DND-41 (cell line): ENCODE measurements around the gene ARHGAP25.

ENCODE experiments used
- ATAC-seq: fragments of 200-7000 bp; cut with Tn5 transposase; 3 replicates; pipeline ENCODE4 v1.9.1; 2021; ENCODE audit warnings: low read depth; ENCODE audit not compliant: insufficient read depth
- DNase-seq: peaks from one replicate; pipeline ENCODE4 v3.0.0-alpha.2; 2020
- H2AFZ ChIP-seq: 2 replicates; pipeline ENCODE4 v1.6.0; 2012; ENCODE audit warnings: low read depth, low read length
- H3K27ac ChIP-seq: 2 replicates; pipeline ENCODE4 v1.5.1; 2012; ENCODE audit warnings: low read length, inconsistent platforms
- H3K27me3 ChIP-seq: fragments of 200-600 bp; sonication (generic); 2 replicates; pipeline ENCODE4 v1.6.0; 2012; ENCODE audit warnings: low read length, mild to moderate bottlenecking, inconsistent platforms; ENCODE audit not compliant: insufficient read depth, poor library complexity
- H3K36me3 ChIP-seq: 2 replicates; pipeline ENCODE4 v1.5.1; 2012; ENCODE audit warnings: low read length, inconsistent platforms; ENCODE audit not compliant: insufficient read depth
- H3K4me1 ChIP-seq: 2 replicates; pipeline ENCODE4 v1.5.1; 2012; ENCODE audit warnings: mild to moderate bottlenecking, low read length; ENCODE audit not compliant: insufficient read depth
- H3K4me2 ChIP-seq: 2 replicates; pipeline ENCODE4 v1.6.0; 2012; ENCODE audit warnings: mild to moderate bottlenecking, moderate library complexity, low read length, inconsistent platforms; ENCODE audit not compliant: insufficient read depth
- H3K4me3 ChIP-seq, 2 experiments: fragments of 200-600 bp in 1 of 2; shearing (Covaris generic) in 1 of 2; 2 replicates each; pipeline ENCODE4 v1.5.1; 2012 to 2016; ENCODE audit warnings: inconsistent platforms in 2 of 2, low read length in 2 of 2, mild to moderate bottlenecking in 2 of 2, low read depth in 1 of 2, moderate library complexity in 1 of 2
- H3K79me2 ChIP-seq: 2 replicates; pipeline ENCODE4 v1.6.0; 2012; ENCODE audit warnings: low read length, inconsistent platforms; ENCODE audit not compliant: insufficient read depth
- H3K9ac ChIP-seq: 2 replicates; pipeline ENCODE4 v1.6.0; 2012; ENCODE audit warnings: low read depth, mild to moderate bottlenecking, inconsistent platforms, low read length, moderate library complexity
- H3K9me3 ChIP-seq: 2 replicates; pipeline ENCODE4 v1.5.1; 2012; ENCODE audit warnings: low read length, moderate library complexity, mild to moderate bottlenecking, inconsistent platforms; ENCODE audit not compliant: insufficient read depth, severe bottlenecking
- H4K20me1 ChIP-seq: 2 replicates; pipeline ENCODE4 v1.6.0; 2012; ENCODE audit warnings: low read length; ENCODE audit not compliant: insufficient read depth
- EZH2 ChIP-seq: IDR thresholded peaks from 3 replicates; pipeline ENCODE4 v1.6.1; 2012; ENCODE audit warnings: borderline replicate concordance, low read depth, mild to moderate bottlenecking, moderate library complexity, low read length, inconsistent platforms; ENCODE audit not compliant: severe bottlenecking
- TF ChIP-seq, protein P1 (sequence below): IDR thresholded peaks from 2 replicates; pipeline ENCODE4 v1.5.1; 2012; ENCODE audit warnings: borderline replicate concordance, low read length, moderate library complexity, mild to moderate bottlenecking; ENCODE audit not compliant: poor library complexity, severe bottlenecking; ENCODE audit errors: extremely low read depth

The ARHGAP25 gene

GRCh38 chr2:68863996-68864395, 129.4 kb downstream of the ARHGAP25 start:
- no peaks in the 10 kb centered on the region for H3K4me1 ChIP-seq
- DNase-seq = no peak
- H3K79me2 ChIP-seq = no peaks in the 10 kb centered on the region
- no peaks in the 10 kb centered on the region for H3K9me3 ChIP-seq
- H3K4me3 ChIP-seq = no peak overlapping the region
- H3K27me3 ChIP-seq = no peaks in the 10 kb centered on the region
- H3K36me3 ChIP-seq = no peaks in the 10 kb centered on the region
- H3K9ac ChIP-seq = no peak overlapping the region
- no peaks in the 10 kb centered on the region for H4K20me1 ChIP-seq
- no peak overlapping the region for H3K27ac ChIP-seq
- H3K4me2 ChIP-seq = no peak overlapping the region
- H2AFZ ChIP-seq = no peak overlapping the region
- ATAC-seq = no peak
- TF ChIP-seq, protein P1, sequence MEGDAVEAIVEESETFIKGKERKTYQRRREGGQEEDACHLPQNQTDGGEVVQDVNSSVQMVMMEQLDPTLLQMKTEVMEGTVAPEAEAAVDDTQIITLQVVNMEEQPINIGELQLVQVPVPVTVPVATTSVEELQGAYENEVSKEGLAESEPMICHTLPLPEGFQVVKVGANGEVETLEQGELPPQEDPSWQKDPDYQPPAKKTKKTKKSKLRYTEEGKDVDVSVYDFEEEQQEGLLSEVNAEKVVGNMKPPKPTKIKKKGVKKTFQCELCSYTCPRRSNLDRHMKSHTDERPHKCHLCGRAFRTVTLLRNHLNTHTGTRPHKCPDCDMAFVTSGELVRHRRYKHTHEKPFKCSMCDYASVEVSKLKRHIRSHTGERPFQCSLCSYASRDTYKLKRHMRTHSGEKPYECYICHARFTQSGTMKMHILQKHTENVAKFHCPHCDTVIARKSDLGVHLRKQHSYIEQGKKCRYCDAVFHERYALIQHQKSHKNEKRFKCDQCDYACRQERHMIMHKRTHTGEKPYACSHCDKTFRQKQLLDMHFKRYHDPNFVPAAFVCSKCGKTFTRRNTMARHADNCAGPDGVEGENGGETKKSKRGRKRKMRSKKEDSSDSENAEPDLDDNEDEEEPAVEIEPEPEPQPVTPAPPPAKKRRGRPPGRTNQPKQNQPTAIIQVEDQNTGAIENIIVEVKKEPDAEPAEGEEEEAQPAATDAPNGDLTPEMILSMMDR = no peak
- no peak for TF ChIP-seq EZH2

DNA sequence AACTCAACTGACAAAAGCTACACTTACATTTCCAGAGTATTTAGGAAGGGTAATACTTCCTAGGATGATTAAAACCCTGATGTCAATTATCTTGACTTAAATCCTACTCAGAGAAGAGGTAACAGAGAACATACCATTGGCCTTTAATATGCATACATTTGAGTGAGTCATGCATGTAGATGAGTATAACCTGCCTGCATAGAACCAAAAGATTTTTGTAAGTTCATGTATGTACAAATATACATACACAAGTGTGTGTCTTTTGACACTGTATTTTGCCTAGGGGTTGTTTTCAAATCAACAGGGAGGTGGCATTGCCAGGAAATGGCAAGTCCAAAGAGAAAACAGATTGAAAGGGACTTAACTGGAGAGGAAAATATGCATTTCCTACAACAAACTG, 130.5 kb downstream of the ARHGAP25 start:
- H3K27ac ChIP-seq = no peak overlapping the region
- H3K36me3 ChIP-seq = no peaks in the 10 kb centered on the region
- no peaks in the 10 kb centered on the region for H3K9me3 ChIP-seq
- no peaks in the 10 kb centered on the region for H4K20me1 ChIP-seq
- no peaks in the 10 kb centered on the region for H3K79me2 ChIP-seq
- H3K4me1 ChIP-seq = no peaks in the 10 kb centered on the region
- no peak for ATAC-seq
- DNase-seq = no peak
- H3K4me3 ChIP-seq = no peak overlapping the region
- no peak overlapping the region for H3K4me2 ChIP-seq
- H3K9ac ChIP-seq = no peak overlapping the region
- H3K27me3 ChIP-seq = no peaks in the 10 kb centered on the region
- no peak overlapping the region for H2AFZ ChIP-seq
- no peak for TF ChIP-seq EZH2
- TF ChIP-seq, protein P1 = no peak

GRCh38 chr2:68870215-68870614, 135.6 kb downstream of the ARHGAP25 start:
- Histone ChIP-seq H3K4me3 (no peak overlapping the region), H3K9me3 (no peaks in the 10 kb centered on the region), H4K20me1 (no peaks in the 10 kb centered on the region), H3K36me3 (no peaks in the 10 kb centered on the region), H3K27ac (no peak overlapping the region), H3K4me1 (no peaks in the 10 kb centered on the region), H3K4me2 (no peak overlapping the region), H3K79me2 (no peaks in the 10 kb centered on the region), H2AFZ (no peak overlapping the region), H3K9ac (no peak overlapping the region), H3K27me3 (no peaks in the 10 kb centered on the region)
- TF ChIP-seq EZH2 = no peak
- TF ChIP-seq, protein P1 = no peak
- ATAC-seq = no peak
- no peak for DNase-seq

- DNase-seq (no peak), ATAC-seq (no peak)
- no peak for TF ChIP-seq EZH2
- TF ChIP-seq, protein P1 = no peak
- Histone ChIP-seq H3K79me2 (no peaks in the 10 kb centered on the region), H3K9me3 (no peaks in the 10 kb centered on the region), H3K36me3 (no peaks in the 10 kb centered on the region), H4K20me1 (no peaks in the 10 kb centered on the region), H2AFZ (no peak within 1 kb of the TSS), H3K4me2 (no peak within 1 kb of the TSS), H3K4me3 (no peak within 1 kb of the TSS), H3K27me3 (no peaks in the 10 kb centered on the region), H3K4me1 (no peaks in the 10 kb centered on the region), H3K9ac (no peak within 1 kb of the TSS), H3K27ac (no peak within 1 kb of the TSS)
Measured at GRCh38 chr2:68871159-68871764, 136.7 kb downstream of the ARHGAP25 start, which contains the start of gene BMP10. Gene BMP10, minus strand, starts transcription at chr2:68871397. Its CDS starts 39 bp downstream, at chr2:68871358.
